HepG2 (cell line): Measurements from ENCODE around the gene HBA2. TPM values are rescaled to one million over a fixed set of nuclear protein-coding genes. Genes with fewer than 3 reads are reported as not detected.
"Not testable (repeated sequence)": the region's sequence is repeated elsewhere in the genome, so short reads cannot be mapped to it uniquely, and the experiment has no call there.

Experiments used
- ATAC-seq: fragments of 200-7000 bp; cut with Tn5 transposase; 3 replicates; pipeline ENCODE4 v1.9.1; 2020; ENCODE audit warnings: mild to moderate bottlenecking, moderate library complexity
- BruUV-seq: library from RNA; stranded (reverse); fragments of 400-500 nt; replicated peaks from 2 replicates; lab custom pipeline; 2021; lab: Mats Ljungman, UMichigan
- CTCF ChIA-PET: fragments of 300-600 bp; formaldehyde crosslinking; extraction: SDS; loops from one replicate; lab custom pipeline; 2021; ENCODE audit warnings: low total read pairs, inconsistent platforms, low intra/inter-chr PET ratio; lab: Yijun Ruan, JAX
- POLR2A ChIA-PET: fragments of 350-600 bp; sonication (Branson Sonifier 250); formaldehyde crosslinking; loops from one replicate; lab custom pipeline; 2020; ENCODE audit warnings: antibody characterized with exemption, inconsistent platforms; lab: Yijun Ruan, JAX
- DNase-seq: peaks from one replicate; pipeline ENCODE4 v3.0.0-alpha.2; 2015; ENCODE audit warnings: low spot score
- FAIRE-seq: peaks from 3 replicates; lab custom pipeline; 2011; peaks lifted over from hg19 to GRCh38; lab: Jason Lieb, UNC
- H2AFZ ChIP-seq: one replicate; pipeline ENCODE4 v1.6.1; 2011; ENCODE audit warnings: low read length, inconsistent platforms
- H3K27ac ChIP-seq: fragments of 300-600 bp; 3 replicates; pipeline ENCODE4 v1.8.0; 2011; ENCODE audit warnings: mixed run types, mild to moderate bottlenecking, mixed read lengths, low read length, inconsistent platforms; ENCODE audit not compliant: insufficient read depth; ENCODE audit errors: extremely low read length
- H3K27me3 ChIP-seq, 2 experiments: fragments of 200-600 bp in 1 of 2; 2 replicates in 1 of 2; 3 replicates in 1 of 2; pipeline versions ENCODE4 v1.6.0 to v1.8.0; 2011; ENCODE audit warnings: low read length in 2 of 2, mild to moderate bottlenecking in 2 of 2, moderate library complexity in 2 of 2, inconsistent platforms in 1 of 2; ENCODE audit not compliant: insufficient read depth in 2 of 2, control insufficient read depth in 1 of 2
- H3K36me3 ChIP-seq, 2 experiments: fragments of 200-600 bp in 1 of 2; replicated peaks in 1 of 2; 2 replicates in 1 of 2; 3 replicates in 1 of 2; pipeline versions ENCODE4 v1.5.1 to v1.8.0; 2011; ENCODE audit warnings: low read length in 2 of 2, inconsistent platforms in 1 of 2; ENCODE audit not compliant: insufficient read depth in 2 of 2, control insufficient read depth in 1 of 2
- H3K4me1 ChIP-seq: 2 replicates; pipeline ENCODE4 v1.5.1; 2012; ENCODE audit warnings: low read length, inconsistent platforms; ENCODE audit not compliant: insufficient read depth
- H3K4me2 ChIP-seq: 2 replicates; pipeline ENCODE4 v1.6.0; 2011; ENCODE audit warnings: low read depth, low read length, inconsistent platforms
- H3K4me3 ChIP-seq, 3 experiments: fragments of 200-600 bp in 1 of 3; sonication (generic), shearing (Covaris generic) in 1 of 3; replicated peaks in 1 of 3; 2 replicates each; pipeline ENCODE4 v1.5.1; 2011 to 2016; ENCODE audit warnings: low read length in 3 of 3, inconsistent platforms in 2 of 3, low read depth in 2 of 3, mild to moderate bottlenecking in 2 of 3, control low read depth in 1 of 3, mixed read lengths in 1 of 3; ENCODE audit not compliant: insufficient read depth in 1 of 3
- H3K79me2 ChIP-seq: one replicate; pipeline ENCODE4 v1.6.1; 2011; ENCODE audit warnings: low read length, inconsistent platforms; ENCODE audit not compliant: insufficient read depth
- H3K9ac ChIP-seq: 2 replicates; pipeline ENCODE4 v1.6.0; 2011; ENCODE audit warnings: mild to moderate bottlenecking, low read depth, low read length, inconsistent platforms; ENCODE audit not compliant: insufficient read depth
- H3K9me3 ChIP-seq: 2 replicates; pipeline ENCODE4 v1.5.1; 2012; ENCODE audit warnings: mild to moderate bottlenecking, low read length
- H4K20me1 ChIP-seq: 2 replicates; pipeline ENCODE4 v1.6.0; 2011; ENCODE audit warnings: inconsistent platforms, mild to moderate bottlenecking, low read length, moderate library complexity; ENCODE audit not compliant: insufficient read depth
- WGBS: methylation state at CpG from one replicate; pipeline ENCODE4 v1.1.6; 2017; ENCODE audit warnings: low lambda C conversion rate; 5-methylcytosine and 5-hydroxymethylcytosine counted together
- in situ Hi-C: cut with HindIII; loops from 2 replicates; pipeline ENCODE4 v1.10.0; 2017; ENCODE audit warnings: low pct_unique_long_range_greater_than_20kb; ENCODE audit not compliant: extremely low pct_ligation_motif_present
- intact Hi-C: fragments of 100-400 bp; cut with micrococcal nuclease; formaldehyde crosslinking; loops from one replicate; pipeline ENCODE4 v1.10.0; 2022; ENCODE audit not compliant: unreplicated experiment
- polyA plus RNA-seq, 8 experiments: library from polyadenylated mRNA; depleted of rRNA in 3 of 8; stranded (reverse) in 7 of 8; unstranded in 1 of 8; fragments of >200 nt; fragmentation: Illumina TruSeq in 4 of 8; extraction: Trizol in 4 of 8; gene quantifications; 2 replicates each; pipeline versions ENCODE4 v1.2.1 to v1.2.3, GENCODE V29; 2011 to 2016; ENCODE audit warnings: low read depth in 4 of 8, missing spikeins in 1 of 8, mixed read lengths in 1 of 8; ENCODE audit not compliant: insufficient read depth in 1 of 8
- total RNA-seq, 5 experiments: library from RNA; depleted of rRNA; stranded (reverse); fragments of >200 nt; fragmentation: Illumina TruSeq; extraction: Trizol; gene quantifications; 2 replicates each; pipeline ENCODE4 v1.2.3, GENCODE V29; 2016; ENCODE audit warnings: low read depth in 1 of 5

HBA2 gene
- total and polyA plus RNA-seq, 2 of the 13 experiments (the other 11 are each of a cell fraction or from before 2014, with no cell fraction given), result not detected

DNA sequence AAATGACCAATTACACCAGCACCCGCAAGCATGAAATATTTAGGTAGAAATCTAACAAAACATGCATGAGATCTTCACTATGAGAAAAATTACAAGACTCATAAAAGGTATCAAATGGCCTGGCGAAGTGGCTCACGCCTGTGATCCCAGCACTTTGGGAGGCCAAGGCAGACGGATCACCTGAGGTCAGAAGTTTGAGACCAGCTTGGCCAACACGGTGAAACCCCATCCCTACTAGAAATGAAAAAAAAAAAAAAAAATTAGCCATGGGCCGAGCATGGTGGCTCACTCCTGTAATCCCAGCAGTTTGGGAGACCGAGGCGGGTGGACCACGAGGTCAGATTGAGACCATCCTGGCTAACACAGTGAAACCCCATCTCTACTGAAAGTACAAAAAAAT is 31.4 kb downstream of the HBA2 start:
- H3K27me3 ChIP-seq, ATAC-seq, H3K79me2 ChIP-seq, BruUV-seq, DNase-seq, H3K4me3 ChIP-seq, H3K27ac ChIP-seq, H3K9me3 ChIP-seq, H3K4me2 ChIP-seq, in situ Hi-C loops, H4K20me1 ChIP-seq, H3K4me1 ChIP-seq, H3K9ac ChIP-seq, H2AFZ ChIP-seq, FAIRE-seq, intact Hi-C loops, CTCF ChIA-PET: not testable (repeated sequence)
- WGBS, result 94% methylated on average over 9 of the region's 9 CpGs
- POLR2A ChIA-PET, result interaction anchor here (0.6 kb wide), 1 partner anchor 149 kb away, joined by 3 read pairs; the partner anchor contains the start of gene AXIN1
- peaks cover 21 to 71% of the 10 kb centered on the region in 2 experiments for H3K36me3 ChIP-seq

DNA sequence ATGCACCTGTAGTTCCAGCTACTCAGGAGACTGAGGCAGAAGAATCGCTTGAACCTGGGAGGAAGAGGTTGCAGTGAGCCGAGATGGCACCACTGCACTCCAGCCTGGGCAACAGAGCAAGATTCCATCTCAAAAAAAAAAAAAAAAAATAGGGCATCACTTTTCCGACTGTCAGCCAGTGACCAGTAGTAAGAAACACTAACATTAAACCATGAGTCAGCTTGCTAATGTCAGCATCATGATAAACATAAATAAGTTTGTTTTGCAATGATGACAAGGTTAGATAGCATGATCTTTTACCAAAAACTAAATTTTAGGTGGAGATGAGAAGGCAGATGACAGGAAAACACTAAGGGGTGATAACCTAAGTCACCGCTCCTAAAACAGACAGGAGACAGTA is 36.7 kb downstream of the HBA2 start:
- H2AFZ ChIP-seq, intact Hi-C loops, H3K4me2 ChIP-seq, H3K9ac ChIP-seq, H3K27ac ChIP-seq, in situ Hi-C loops, H3K9me3 ChIP-seq, BruUV-seq, H3K4me3 ChIP-seq, POLR2A ChIA-PET, FAIRE-seq, DNase-seq, CTCF ChIA-PET, ATAC-seq, H3K27me3 ChIP-seq, H3K4me1 ChIP-seq, H4K20me1 ChIP-seq: not testable (repeated sequence)
- peaks cover 15% of the 10 kb centered on the region for H3K79me2 ChIP-seq
- WGBS, result 97% methylated on average over 4 of the region's 4 CpGs
- peaks cover 27 to 77% of the 10 kb centered on the region in 2 experiments for H3K36me3 ChIP-seq

DNA sequence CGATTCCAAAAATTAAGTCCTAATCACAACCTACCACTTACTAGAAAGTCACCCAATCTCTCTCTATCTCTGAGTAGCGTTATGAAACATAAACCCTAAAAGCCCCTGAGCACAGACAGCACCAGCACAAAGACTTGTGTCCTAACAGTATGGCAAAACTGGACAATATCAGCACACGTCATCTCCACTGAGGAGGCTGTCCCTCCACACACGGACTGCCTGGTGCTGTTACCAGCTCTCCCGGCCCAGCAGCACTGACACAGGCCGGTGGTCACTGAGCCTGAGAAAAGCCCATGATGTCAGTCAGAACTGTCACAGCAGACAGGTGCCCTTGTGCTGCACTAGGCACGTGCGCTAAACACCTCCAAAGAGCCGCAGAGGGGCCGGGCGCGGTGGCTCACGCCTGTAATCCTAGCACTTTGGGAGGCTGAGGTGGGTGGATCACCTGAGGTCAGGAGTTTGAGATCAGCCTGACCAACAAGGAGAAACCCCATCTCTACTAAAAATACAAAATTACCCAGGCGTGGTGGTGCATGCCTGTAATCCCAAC is 39.0 kb downstream of the HBA2 start:
- H3K79me2 ChIP-seq, result peaks cover 20% of the 10 kb centered on the region
- DNase-seq, H3K4me2 ChIP-seq, intact Hi-C loops, H3K9ac ChIP-seq, ATAC-seq, BruUV-seq, H2AFZ ChIP-seq, H3K4me1 ChIP-seq, FAIRE-seq, H3K4me3 ChIP-seq, in situ Hi-C loops, H3K27ac ChIP-seq, CTCF ChIA-PET, H4K20me1 ChIP-seq, H3K9me3 ChIP-seq, H3K27me3 ChIP-seq: not testable (repeated sequence)
- 97% methylated on average over 13 of the region's 14 CpGs for WGBS
- H3K36me3 ChIP-seq, result peaks cover 20 to 75% of the 10 kb centered on the region in 2 experiments
- POLR2A ChIA-PET, result interaction anchor here (1.2 kb wide), 1 partner anchor 141 kb away, joined by 3 read pairs; the partner anchor contains the start of gene AXIN1
